ENCODE results near the gene SLC22A2.

The SLC22A2 gene

DNA sequence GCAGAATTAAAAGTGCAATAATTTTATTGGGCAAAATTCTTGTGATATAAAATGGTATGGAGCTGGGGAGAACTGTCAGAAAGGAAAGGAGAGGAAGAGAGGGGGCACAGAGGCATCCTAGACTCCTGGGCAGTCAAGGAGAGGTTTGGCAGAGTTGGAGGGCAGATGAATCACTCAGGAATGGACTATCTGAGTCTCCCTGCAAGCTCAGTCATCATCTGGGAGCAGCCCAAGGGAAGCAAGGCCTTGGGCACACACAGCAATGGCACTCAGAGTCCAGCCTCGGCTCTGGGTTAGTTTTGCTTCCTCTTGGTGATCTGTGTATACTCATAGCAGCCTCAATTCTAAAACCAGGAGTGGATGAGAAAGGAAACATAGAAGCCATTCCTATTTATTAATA is 69.8 kb downstream of the SLC22A2 start:
- no peak overlapping the region for H3K4me3 ChIP-seq (ENCODE audit: low read length)
- no peak overlapping the region for H3K9ac ChIP-seq (ENCODE audit: low read depth, low read length)
- H3K27me3 ChIP-seq (ENCODE audit: insufficient read depth, low read length), result no peaks in the 10 kb centered on the region
- H3K36me3 ChIP-seq (ENCODE audit: insufficient read depth, low read length), result no peaks in the 10 kb centered on the region
- WGBS, result 90% methylated on average over 1 of the region's 1 CpG
- H3K4me1 ChIP-seq (ENCODE audit: insufficient read depth, low read length), result no peaks in the 10 kb centered on the region
- H3K9me3 ChIP-seq (ENCODE audit: insufficient read depth, low read depth, low read length), result peaks cover 16% of the 10 kb centered on the region
- H3K27ac ChIP-seq (ENCODE audit: low read depth, low read length), result no peak overlapping the region

DNA sequence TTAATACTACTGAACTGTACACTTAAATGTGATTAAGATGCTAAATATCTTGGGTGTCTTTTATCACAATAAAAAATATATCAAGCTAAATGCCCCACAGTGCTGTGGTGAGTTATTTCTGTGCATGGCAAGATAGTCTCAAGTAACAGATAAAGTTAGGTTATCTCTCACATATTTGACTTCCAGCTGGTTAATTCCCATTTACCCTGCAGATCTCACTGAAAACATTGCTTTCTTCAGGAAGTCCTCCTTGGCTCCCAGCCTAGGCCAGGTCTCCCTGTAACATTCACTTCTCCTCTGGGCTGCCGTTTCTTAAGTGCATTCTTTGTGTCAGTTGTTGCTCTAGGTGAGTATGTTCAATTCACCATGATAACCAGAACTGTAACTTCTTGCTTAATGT is 77.9 kb downstream of the SLC22A2 start:
- H3K27me3 ChIP-seq (ENCODE audit: insufficient read depth, low read length), result no peaks in the 10 kb centered on the region
- H3K4me1 ChIP-seq (ENCODE audit: insufficient read depth, low read length), result peaks cover 5% of the 10 kb centered on the region; the same call in 1 of the 2 replicates
- H3K4me3 ChIP-seq (ENCODE audit: low read length), result no peak overlapping the region
- no peak overlapping the region for H3K27ac ChIP-seq (ENCODE audit: low read depth, low read length)
- no peak overlapping the region for H3K9ac ChIP-seq (ENCODE audit: low read depth, low read length)
- 86% methylated on average over 1 of the region's 1 CpG for WGBS
- no peaks in the 10 kb centered on the region for H3K36me3 ChIP-seq (ENCODE audit: insufficient read depth, low read length)
- no peaks in the 10 kb centered on the region for H3K9me3 ChIP-seq (ENCODE audit: insufficient read depth, low read depth, low read length)

DNA sequence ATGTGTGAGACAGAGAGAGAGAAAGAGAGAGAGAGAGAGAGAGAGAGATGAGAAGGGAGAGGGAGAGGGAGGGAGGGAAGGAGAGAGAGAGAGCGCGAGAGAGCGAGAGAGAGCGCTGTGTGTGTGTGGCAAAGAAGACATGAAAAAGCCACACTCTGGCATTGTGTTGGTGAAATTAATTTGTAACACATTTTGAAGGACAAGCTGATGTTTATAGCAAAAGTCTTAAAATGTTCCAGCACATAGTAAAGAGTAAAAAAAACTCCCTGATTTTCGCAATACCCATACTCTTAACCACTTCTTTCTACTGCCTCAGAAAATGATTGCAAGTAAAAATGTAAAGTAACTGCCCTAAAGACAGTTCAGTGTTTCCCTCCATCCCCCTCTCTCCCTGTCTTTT is 80.3 kb downstream of the SLC22A2 start:
- 86% methylated on average over 4 of the region's 5 CpGs for WGBS
- H3K9ac ChIP-seq (ENCODE audit: low read depth, low read length), result no peak overlapping the region
- no peaks in the 10 kb centered on the region for H3K36me3 ChIP-seq (ENCODE audit: insufficient read depth, low read length)
- no peaks in the 10 kb centered on the region for H3K9me3 ChIP-seq (ENCODE audit: insufficient read depth, low read depth, low read length)
- H3K27me3 ChIP-seq (ENCODE audit: insufficient read depth, low read length), result no peaks in the 10 kb centered on the region
- H3K4me1 ChIP-seq (ENCODE audit: insufficient read depth, low read length), result peaks cover 16% of the 10 kb centered on the region; the same call in 1 of the 2 replicates
- H3K27ac ChIP-seq (ENCODE audit: low read depth, low read length), result no peak overlapping the region
- no peak overlapping the region for H3K4me3 ChIP-seq (ENCODE audit: low read length)

DNA sequence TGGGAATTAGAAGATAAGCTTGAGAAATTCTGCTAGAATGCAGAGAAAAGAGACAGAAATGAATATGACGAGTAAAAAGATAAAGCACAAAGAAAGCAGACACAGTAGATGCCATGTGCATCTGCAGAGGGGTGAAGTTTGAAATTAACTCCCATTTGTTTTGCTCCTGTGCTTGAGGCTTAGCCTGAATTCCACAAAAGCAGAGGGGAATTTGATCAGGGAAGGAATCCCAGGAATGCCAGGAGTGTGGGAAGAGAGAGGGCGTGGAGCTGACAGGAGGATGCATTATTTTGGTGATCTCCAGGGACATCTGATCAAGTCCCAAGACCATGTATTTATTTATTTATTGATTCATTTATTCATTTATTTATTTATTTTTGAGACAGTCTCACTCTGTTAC is 81.4 kb downstream of the SLC22A2 start:
- H3K4me3 ChIP-seq (ENCODE audit: low read length), result no peak overlapping the region
- no peak overlapping the region for H3K9ac ChIP-seq (ENCODE audit: low read depth, low read length)
- no peaks in the 10 kb centered on the region for H3K36me3 ChIP-seq (ENCODE audit: insufficient read depth, low read length)
- no peaks in the 10 kb centered on the region for H3K27me3 ChIP-seq (ENCODE audit: insufficient read depth, low read length)
- no peaks in the 10 kb centered on the region for H3K9me3 ChIP-seq (ENCODE audit: insufficient read depth, low read depth, low read length)
- peaks cover 16% of the 10 kb centered on the region; the same call in 1 of the 2 replicates for H3K4me1 ChIP-seq (ENCODE audit: insufficient read depth, low read length)
- no peak overlapping the region for H3K27ac ChIP-seq (ENCODE audit: low read depth, low read length)
- 48% methylated on average over 2 of the region's 2 CpGs for WGBS

DNA sequence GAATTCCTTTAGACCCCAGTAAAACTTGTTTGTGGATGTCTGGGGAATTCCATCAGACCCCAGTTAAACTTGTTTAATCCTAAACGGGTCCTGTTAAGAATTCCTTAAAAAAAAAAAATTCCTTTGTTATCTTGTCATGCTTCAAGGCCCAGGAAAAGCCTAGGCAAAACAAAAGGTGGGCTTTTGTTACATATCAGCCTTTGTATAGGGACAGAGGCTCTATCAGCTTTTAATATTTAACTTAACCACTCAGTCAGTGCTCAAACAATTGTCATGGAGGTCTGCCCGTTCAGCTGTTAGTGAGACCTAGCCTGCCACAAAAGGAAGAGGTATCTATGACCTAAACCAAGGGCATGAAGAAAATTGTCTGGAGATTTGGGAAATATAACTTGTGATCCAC is 83.9 kb downstream of the SLC22A2 start:
- H3K4me3 ChIP-seq (ENCODE audit: low read length), result no peak overlapping the region
- H3K36me3 ChIP-seq (ENCODE audit: insufficient read depth, low read length), result no peaks in the 10 kb centered on the region
- H3K27me3 ChIP-seq (ENCODE audit: insufficient read depth, low read length), result no peaks in the 10 kb centered on the region
- H3K27ac ChIP-seq (ENCODE audit: low read depth, low read length), result peak overlapping the region; percentile 25; the same call in 1 of the 2 replicates
- WGBS, result 58% methylated on average over 2 of the region's 2 CpGs
- H3K9ac ChIP-seq (ENCODE audit: low read depth, low read length), result no peak overlapping the region
- peaks cover 16% of the 10 kb centered on the region; the same call in 1 of the 2 replicates for H3K4me1 ChIP-seq (ENCODE audit: insufficient read depth, low read length)
- no peaks in the 10 kb centered on the region for H3K9me3 ChIP-seq (ENCODE audit: insufficient read depth, low read depth, low read length)

DNA sequence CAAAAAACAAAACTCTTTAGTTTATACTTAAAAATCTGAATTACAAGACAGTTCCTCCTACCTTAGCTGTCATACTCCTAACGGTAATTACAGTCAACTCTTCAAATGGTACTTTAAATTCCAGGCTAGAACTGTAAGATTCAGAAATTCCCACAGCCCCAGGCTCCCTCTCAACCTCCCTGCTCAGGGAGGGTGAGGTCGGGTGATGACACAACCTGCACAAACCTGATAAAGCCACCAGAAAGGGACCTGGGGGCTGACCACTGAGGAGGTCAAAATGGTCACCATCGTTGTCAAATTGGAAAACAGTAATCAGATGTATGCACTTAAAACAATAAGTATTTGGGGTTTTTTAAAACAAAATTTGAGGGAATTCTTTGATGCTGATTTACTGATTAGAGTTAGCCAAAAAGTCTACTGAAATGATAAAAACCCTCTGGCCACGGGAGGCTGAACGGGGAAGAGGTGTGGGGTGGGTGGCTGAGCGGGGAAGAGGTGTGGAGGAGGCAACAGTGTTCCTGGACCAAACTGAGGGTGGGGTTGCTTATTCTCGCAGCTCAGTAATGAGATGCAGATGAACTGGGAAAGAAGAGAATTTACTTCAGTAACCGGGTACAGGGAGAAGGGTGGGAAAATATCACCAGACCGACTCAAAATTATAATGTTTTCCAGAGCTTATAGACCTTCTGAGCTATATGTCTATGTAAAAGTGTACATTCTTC is 84.7 kb downstream of the SLC22A2 start:
- Histone ChIP-seq H3K27ac (ENCODE audit: low read depth, low read length) (0 out of 2 replicates have a peak overlapping the region, but pooled peaks have one; percentile 13), H3K4me3 (ENCODE audit: low read length) (no peak overlapping the region), H3K9ac (ENCODE audit: low read depth, low read length) (no peak overlapping the region), H3K27me3 (ENCODE audit: insufficient read depth, low read length) (no peaks in the 10 kb centered on the region), H3K9me3 (ENCODE audit: insufficient read depth, low read depth, low read length) (no peaks in the 10 kb centered on the region), H3K36me3 (ENCODE audit: insufficient read depth, low read length) (no peaks in the 10 kb centered on the region), H3K4me1 (ENCODE audit: insufficient read depth, low read length) (peaks cover 16% of the 10 kb centered on the region; the same call in 1 of the 2 replicates)
- 76% methylated on average over 9 of the region's 9 CpGs for WGBS

DNA sequence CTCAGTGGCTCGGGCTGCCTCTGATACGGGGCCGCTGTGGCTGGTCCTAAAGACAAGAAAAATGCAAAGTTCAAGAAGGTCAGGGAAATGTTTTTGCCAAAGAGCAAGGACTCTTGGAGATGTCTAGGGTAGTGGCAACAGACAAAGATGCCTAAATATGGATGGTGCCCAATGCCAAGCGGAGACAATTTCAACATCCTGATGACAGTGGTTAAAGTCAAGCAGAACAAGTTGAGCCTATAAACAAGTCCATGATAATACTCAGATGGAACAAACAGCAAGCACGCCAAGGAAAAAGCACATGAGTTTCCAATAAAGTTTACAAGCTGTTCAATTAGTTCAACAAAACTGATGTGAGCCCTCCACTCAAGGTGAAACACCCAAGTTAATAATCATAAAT is 85.9 kb downstream of the SLC22A2 start:
- H3K27ac ChIP-seq (ENCODE audit: low read depth, low read length), result no peak overlapping the region
- WGBS, result 94% methylated on average over 5 of the region's 5 CpGs
- no peaks in the 10 kb centered on the region for H3K27me3 ChIP-seq (ENCODE audit: insufficient read depth, low read length)
- no peaks in the 10 kb centered on the region for H3K36me3 ChIP-seq (ENCODE audit: insufficient read depth, low read length)
- H3K9ac ChIP-seq (ENCODE audit: low read depth, low read length), result no peak overlapping the region
- peaks cover 11% of the 10 kb centered on the region; the same call in 1 of the 2 replicates for H3K4me1 ChIP-seq (ENCODE audit: insufficient read depth, low read length)
- no peaks in the 10 kb centered on the region for H3K9me3 ChIP-seq (ENCODE audit: insufficient read depth, low read depth, low read length)
- H3K4me3 ChIP-seq (ENCODE audit: low read length), result no peak overlapping the region

DNA sequence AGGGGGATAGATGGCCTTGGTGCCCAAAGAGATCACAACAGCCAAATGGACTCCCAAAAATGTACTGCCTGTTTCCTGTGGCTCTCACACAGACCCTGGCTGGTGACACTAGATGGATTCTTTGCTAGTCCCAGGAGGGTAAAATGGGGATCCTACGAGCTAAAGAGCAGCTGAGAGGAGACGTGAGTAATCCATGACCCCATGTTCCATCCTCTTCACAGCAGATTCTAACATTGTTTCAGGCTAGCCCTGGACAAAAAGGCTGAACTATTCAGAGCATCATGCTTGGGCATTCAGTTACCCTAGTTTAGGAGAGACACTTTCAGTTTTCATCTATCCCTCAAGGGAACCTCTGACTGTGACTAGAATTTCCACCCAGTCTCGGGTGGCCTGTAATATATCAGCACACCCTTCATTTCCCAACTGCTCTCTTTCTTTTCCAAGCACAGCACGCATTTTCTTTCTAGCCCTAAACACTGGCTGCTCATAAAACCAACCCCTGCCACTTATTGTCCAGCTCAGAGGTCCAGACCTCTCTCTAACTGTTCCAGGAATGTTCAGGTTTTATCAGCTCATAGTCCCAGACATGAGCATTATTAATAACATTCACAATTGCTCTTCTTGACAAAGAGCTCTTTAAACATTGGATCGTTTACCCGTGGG is 88.5 kb downstream of the SLC22A2 start:
- H3K4me1 ChIP-seq (ENCODE audit: insufficient read depth, low read length), result peaks cover 11% of the 10 kb centered on the region; the same call in 1 of the 2 replicates
- no peaks in the 10 kb centered on the region for H3K27me3 ChIP-seq (ENCODE audit: insufficient read depth, low read length)
- no peak overlapping the region for H3K27ac ChIP-seq (ENCODE audit: low read depth, low read length)
- no peak overlapping the region for H3K4me3 ChIP-seq (ENCODE audit: low read length)
- WGBS, result 93% methylated on average over 6 of the region's 6 CpGs
- H3K9ac ChIP-seq (ENCODE audit: low read depth, low read length), result no peak overlapping the region
- H3K9me3 ChIP-seq (ENCODE audit: insufficient read depth, low read depth, low read length), result no peaks in the 10 kb centered on the region
- H3K36me3 ChIP-seq (ENCODE audit: insufficient read depth, low read length), result no peaks in the 10 kb centered on the region

DNA sequence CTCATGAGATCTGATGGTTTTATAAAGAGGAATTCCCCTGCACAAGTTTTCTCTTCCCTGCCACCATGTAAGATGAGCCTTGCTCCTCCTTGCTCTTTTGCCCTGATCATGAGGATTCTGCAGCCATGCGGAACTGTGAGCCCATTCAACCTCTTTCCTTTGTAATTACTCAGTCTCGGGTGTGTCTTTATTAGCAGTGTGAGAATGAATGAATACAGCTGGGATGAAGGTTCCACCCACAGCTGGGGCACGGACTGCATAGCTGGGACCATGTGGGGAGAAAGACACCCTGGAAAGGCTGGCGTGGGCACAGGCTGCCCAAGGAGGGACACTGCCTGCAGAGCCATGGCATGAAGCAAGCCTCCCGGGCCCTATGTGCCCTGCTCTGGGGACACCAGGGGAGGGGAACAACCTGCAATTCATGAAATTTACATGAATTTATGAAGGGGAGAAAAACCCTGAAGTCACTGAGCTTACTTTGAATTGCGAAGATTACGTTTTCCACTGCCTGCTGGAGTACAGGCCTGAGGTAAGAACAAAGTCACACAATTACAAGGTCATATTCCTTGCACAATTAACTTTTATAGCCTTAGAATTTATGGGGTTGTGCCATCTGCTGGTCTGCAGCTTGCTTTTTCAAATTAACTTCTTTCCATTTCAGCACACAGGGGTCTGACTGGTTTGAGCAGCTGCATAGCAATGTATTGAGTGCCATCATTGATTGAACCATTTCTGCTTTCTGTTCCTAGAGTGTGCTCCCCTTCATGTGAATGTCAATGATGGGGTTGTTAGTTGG is 90.8 kb downstream of the SLC22A2 start:
- Histone ChIP-seq H3K27me3 (ENCODE audit: insufficient read depth, low read length) (no peaks in the 10 kb centered on the region), H3K4me3 (ENCODE audit: low read length) (no peak overlapping the region), H3K36me3 (ENCODE audit: insufficient read depth, low read length) (no peaks in the 10 kb centered on the region), H3K27ac (ENCODE audit: low read depth, low read length) (no peak overlapping the region), H3K9me3 (ENCODE audit: insufficient read depth, low read depth, low read length) (no peaks in the 10 kb centered on the region), H3K4me1 (ENCODE audit: insufficient read depth, low read length) (no peaks in the 10 kb centered on the region), H3K9ac (ENCODE audit: low read depth, low read length) (no peak overlapping the region)
- WGBS, result 92% methylated on average over 7 of the region's 7 CpGs
